Omental fat pad (tissue), 4 donors: ENCODE data around the gene TACC3. TPM values are rescaled to one million over a fixed set of nuclear protein-coding genes. Genes with fewer than 3 reads are reported as not detected.

Experiments
- ATAC-seq: fragments of 150-250 bp; one replicate; pipeline ENCODE4 v1.9.1; 2016; ENCODE audit warnings: mild to moderate bottlenecking, moderate library complexity; ENCODE audit not compliant: low FRiP score
- DNase-seq: peaks from one replicate; pipeline ENCODE4 v3.0.0-alpha.2; 2019; ENCODE audit warnings: low spot score
- total RNA-seq, 4 donors: library from RNA; depleted of rRNA; stranded (reverse); fragments of >200 nt; gene quantifications; one replicate each; pipeline ENCODE4 v1.1.0, GENCODE V29; 2016
- TF ChIP-seq, protein P1 (sequence below), 3 donors: fragments of 450-650 bp; IDR thresholded peaks; one replicate each; pipeline ENCODE4 v1.5.1; 2016 to 2017; ENCODE audit warnings: antibody characterized with exemption in 3 of 3, mild to moderate bottlenecking in 3 of 3, moderate library complexity in 2 of 3

Gene TACC3
- total RNA-seq, 4 donors from 2014 or later: 6.0 to 25.7 (median 10.0) TPM

DNA sequence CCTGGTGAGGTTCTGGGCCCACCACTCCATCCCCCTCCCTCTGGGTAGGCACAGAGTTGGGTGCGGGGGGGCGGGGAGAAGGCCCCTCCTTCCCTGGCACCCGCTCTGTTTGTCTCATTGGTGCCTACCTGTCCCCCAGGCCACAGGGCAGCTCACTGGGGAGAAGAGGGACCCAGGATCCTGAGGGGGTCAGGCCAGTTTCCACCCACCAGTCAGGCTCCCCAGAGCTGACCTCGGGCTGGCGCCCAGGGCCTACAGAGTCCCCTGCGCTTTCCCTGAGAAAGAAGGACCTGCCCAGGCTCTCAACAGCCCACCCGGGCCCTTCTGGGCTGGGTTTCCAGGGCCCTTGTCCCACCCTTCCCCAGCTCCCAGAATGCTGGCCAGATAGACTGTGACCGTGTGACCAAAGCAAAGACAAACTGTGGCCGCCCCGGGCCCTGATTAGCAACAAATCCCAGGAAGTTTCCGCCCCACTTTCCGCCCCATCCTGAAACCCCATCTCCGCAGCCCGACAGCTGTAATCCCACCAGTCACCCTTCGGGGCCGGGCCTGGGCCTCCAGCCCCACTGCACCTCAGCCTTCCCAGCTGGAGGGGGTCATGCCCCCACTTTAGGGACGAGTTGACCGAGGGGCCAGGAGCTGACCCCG is 38.0 kb downstream of the TACC3 start:
- DNase-seq (no peak), ATAC-seq (no peak)
- TF ChIP-seq, protein P1, sequence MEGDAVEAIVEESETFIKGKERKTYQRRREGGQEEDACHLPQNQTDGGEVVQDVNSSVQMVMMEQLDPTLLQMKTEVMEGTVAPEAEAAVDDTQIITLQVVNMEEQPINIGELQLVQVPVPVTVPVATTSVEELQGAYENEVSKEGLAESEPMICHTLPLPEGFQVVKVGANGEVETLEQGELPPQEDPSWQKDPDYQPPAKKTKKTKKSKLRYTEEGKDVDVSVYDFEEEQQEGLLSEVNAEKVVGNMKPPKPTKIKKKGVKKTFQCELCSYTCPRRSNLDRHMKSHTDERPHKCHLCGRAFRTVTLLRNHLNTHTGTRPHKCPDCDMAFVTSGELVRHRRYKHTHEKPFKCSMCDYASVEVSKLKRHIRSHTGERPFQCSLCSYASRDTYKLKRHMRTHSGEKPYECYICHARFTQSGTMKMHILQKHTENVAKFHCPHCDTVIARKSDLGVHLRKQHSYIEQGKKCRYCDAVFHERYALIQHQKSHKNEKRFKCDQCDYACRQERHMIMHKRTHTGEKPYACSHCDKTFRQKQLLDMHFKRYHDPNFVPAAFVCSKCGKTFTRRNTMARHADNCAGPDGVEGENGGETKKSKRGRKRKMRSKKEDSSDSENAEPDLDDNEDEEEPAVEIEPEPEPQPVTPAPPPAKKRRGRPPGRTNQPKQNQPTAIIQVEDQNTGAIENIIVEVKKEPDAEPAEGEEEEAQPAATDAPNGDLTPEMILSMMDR (IDR thresholded peaks at IDR 0.05): no peak

DNA sequence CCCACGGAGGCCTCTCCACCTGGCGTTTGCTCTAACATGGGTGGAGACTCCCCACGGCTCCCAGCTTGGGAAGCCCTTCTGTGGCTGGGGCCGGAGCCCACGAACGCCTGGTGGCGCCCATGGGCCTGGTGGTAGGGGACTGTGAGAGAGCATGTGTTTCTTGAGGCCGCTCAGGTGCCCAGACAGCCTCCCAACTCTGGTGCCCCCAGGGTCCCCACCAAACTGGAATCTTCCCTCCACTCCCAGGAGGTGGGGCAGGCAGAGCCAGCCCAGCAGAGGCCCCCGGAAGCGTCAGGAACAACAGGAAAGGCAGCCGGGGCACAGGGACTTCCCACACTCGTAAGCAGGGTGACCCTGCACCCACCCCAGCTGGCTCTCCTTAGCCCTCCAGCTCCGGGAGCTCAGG is 38.5 kb downstream of the TACC3 start:
- TF ChIP-seq, protein P1 (IDR thresholded peaks at IDR 0.05): no peak
- ATAC-seq: no peak
- no peak for DNase-seq

DNA sequence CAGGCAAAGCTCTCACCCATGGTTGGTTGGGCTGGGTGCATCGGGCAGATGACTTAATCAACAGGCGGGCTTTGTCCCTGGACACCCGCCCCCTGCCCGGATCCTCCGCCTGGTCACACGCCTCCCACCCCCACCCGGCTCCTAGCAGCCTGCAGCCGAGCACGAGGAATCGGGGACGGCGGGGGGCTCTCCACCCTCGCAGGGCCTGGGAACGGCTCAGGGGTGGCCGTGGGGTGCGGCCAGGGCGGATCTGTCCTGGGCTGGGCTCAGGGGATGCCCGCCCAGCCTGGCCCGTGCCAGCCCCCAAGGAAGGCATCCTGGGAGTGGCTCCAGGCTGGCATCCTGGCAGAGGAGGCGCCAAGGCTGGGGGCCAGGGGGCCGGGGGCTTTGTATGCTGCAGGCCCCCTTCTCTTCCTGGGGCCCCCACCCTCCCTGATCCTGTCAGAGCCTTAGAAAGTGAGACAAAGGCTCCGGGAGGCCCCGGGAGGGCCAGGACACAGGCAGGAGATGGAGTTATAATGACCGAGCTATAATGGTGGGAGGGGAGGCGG is 39.3 kb downstream of the TACC3 start:
- TF ChIP-seq, protein P1 (IDR thresholded peaks at IDR 0.05): no peak
- ATAC-seq (no peak), DNase-seq (no peak)

DNA sequence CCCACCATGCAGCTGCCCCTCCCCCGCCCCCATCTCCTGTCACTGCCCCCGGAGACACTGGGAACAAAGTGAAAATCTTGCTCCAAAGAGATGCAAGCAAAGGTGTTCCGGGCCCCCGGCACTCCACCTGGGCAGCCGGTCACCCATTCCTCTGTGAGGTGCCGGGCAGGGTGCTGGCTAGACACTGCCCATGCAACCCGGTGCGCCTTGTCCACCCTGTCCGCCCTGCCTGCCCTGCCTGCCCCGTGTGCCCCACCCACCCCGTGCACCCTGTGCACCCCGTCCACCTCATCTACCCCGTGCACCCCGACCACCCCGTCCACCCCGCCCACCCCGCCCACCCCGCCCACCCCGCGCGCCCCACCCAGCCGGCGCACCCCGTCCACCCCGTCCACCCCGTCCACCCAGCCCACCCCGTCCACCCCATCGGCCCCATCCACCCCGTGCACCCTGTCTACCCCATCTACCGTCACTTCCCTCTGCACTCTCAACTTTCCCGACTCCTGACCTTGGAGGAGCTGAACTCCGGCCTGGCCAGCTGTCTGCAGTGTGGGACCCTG is 39.9 kb downstream of the TACC3 start:
- DNase-seq (no peak), ATAC-seq (no peak)
- TF ChIP-seq, protein P1 (IDR thresholded peaks at IDR 0.05): no peak

DNA sequence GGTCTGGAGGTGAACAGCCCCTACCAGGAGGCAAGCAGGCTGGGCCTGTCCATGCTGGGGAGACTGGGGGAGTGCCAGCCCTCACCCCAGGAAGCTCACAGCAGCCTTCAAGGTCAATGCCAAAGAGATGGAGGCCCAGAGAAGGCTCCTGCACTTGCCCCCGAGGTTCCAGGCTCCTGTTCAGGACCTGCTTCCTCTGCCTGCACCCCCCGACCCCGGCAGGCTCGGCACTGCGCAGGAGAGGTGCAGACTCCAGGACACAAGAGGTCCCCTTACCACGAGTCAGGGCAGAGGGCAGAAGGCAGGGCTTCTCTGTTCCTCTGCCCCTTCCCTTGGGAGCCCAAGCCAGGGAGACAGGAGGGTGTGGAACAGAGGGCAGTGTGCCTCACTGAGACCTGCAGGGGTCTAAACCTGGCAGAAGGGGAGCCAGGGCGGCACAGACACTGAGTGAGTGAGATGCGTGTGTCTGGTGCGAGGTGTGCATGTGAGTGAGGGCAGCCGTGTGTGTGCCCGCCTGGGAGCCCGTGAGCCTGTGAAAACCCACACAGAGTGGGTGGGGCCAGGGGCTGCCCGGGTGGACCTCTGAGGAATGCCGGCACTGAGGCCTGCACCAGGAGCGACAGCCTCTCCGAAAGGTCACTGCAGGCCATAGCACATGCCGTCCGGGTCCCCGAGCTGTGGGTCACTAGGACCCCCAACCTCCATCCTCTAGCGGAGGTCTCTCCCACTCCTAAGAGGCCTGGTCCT is 41.1 kb downstream of the TACC3 start:
- no peak for DNase-seq
- no peak for ATAC-seq
- TF ChIP-seq, protein P1 (IDR thresholded peaks at IDR 0.05): no peak

GRCh38 chr4:1763070-1763549 is 41.8 kb downstream of the TACC3 start:
- ATAC-seq (no peak), DNase-seq (no peak)
- TF ChIP-seq, protein P1 (IDR thresholded peaks at IDR 0.05): no peak
